ENCODE results near the gene TFF2. TPM values are rescaled to one million over a fixed set of nuclear protein-coding genes. Genes with fewer than 3 reads are reported as not detected.

The TFF2 gene
- total RNA-seq, 6 experiments from 2014 or later: not detected

GRCh38 chr21:42358937-42359336 is 8.1 kb upstream of the TFF2 start:
- Mint-ChIP-seq H3K36me3 (ENCODE audit: low read depth) (no peaks in the 10 kb centered on the region; the same call in 1 of the 2 replicates), H3K27ac (no peak overlapping the region), H3K4me1 (ENCODE audit: low read depth) (no peaks in the 10 kb centered on the region), H3K4me3 (no peak overlapping the region), H3K27me3 (ENCODE audit: insufficient read depth) (no peaks in the 10 kb centered on the region; the same call in 1 of the 2 replicates), H3K9me3 (peaks cover 85% of the 10 kb centered on the region)
- no peak for TF ChIP-seq CTCF (IDR thresholded peaks at IDR 0.05)
- DNase-seq: no peak

- Mint-ChIP-seq H3K27ac (no peak overlapping the region), H3K27me3 (ENCODE audit: insufficient read depth) (no peaks in the 10 kb centered on the region; the same call in 1 of the 2 replicates), H3K4me1 (ENCODE audit: low read depth) (no peaks in the 10 kb centered on the region), H3K36me3 (ENCODE audit: low read depth) (peaks cover 6% of the 10 kb centered on the region; the same call in 1 of the 2 replicates), H3K4me3 (no peak overlapping the region), H3K9me3 (peaks cover 87% of the 10 kb centered on the region)
- no peak for TF ChIP-seq CTCF (IDR thresholded peaks at IDR 0.05)
- DNase-seq: no peak
Observed at GRCh38 chr21:42358261-42358660, 7.5 kb upstream of the TFF2 start.

- Mint-ChIP-seq H3K27ac (no peak overlapping the region), H3K4me1 (ENCODE audit: low read depth) (no peaks in the 10 kb centered on the region), H3K9me3 (peaks cover 93% of the 10 kb centered on the region), H3K27me3 (ENCODE audit: insufficient read depth) (peaks cover 1% of the 10 kb centered on the region), H3K36me3 (ENCODE audit: low read depth) (peaks cover 15% of the 10 kb centered on the region), H3K4me3 (no peak overlapping the region)
- DNase-seq: no peak
- TF ChIP-seq CTCF (IDR thresholded peaks at IDR 0.05): no peak
Observed at GRCh38 chr21:42357307-42357706, 6.5 kb upstream of the TFF2 start.

GRCh38 chr21:42356650-42357049 is 5.9 kb upstream of the TFF2 start:
- no peak for TF ChIP-seq CTCF (IDR thresholded peaks at IDR 0.05)
- DNase-seq: no peak

GRCh38 chr21:42356046-42356445 is 5.3 kb upstream of the TFF2 start:
- no peak overlapping the region for H3K27ac Mint-ChIP-seq
- DNase-seq: no peak
- H3K4me3 Mint-ChIP-seq: no peak overlapping the region
- no peak for TF ChIP-seq CTCF (IDR thresholded peaks at IDR 0.05)
- peaks cover 1% of the 10 kb centered on the region for H3K27me3 Mint-ChIP-seq (ENCODE audit: insufficient read depth)
- H3K4me1 Mint-ChIP-seq (ENCODE audit: low read depth): no peaks in the 10 kb centered on the region
- peaks cover 93% of the 10 kb centered on the region for H3K9me3 Mint-ChIP-seq
- H3K36me3 Mint-ChIP-seq (ENCODE audit: low read depth): peaks cover 17% of the 10 kb centered on the region

More at GRCh38 chr21:42356650-42357049, 5.9 kb upstream of the TFF2 start:
- H3K27me3 Mint-ChIP-seq (ENCODE audit: insufficient read depth): peaks cover 1% of the 10 kb centered on the region
- H3K4me3 Mint-ChIP-seq: no peak overlapping the region
- no peak overlapping the region for H3K27ac Mint-ChIP-seq
- H3K4me1 Mint-ChIP-seq (ENCODE audit: low read depth): no peaks in the 10 kb centered on the region
- H3K36me3 Mint-ChIP-seq (ENCODE audit: low read depth): peaks cover 17% of the 10 kb centered on the region
- peaks cover 92% of the 10 kb centered on the region for H3K9me3 Mint-ChIP-seq

GRCh38 chr21:42353623-42354022 is 2.8 kb upstream of the TFF2 start:
- DNase-seq: no peak
- Mint-ChIP-seq H3K4me3 (no peak overlapping the region), H3K9me3 (peaks cover 74% of the 10 kb centered on the region), H3K4me1 (ENCODE audit: low read depth) (no peaks in the 10 kb centered on the region), H3K36me3 (ENCODE audit: low read depth) (peaks cover 17% of the 10 kb centered on the region), H3K27me3 (ENCODE audit: insufficient read depth) (peaks cover 1% of the 10 kb centered on the region; the same call in 1 of the 2 replicates), H3K27ac (no peak overlapping the region)
- TF ChIP-seq CTCF (IDR thresholded peaks at IDR 0.05): no peak

Measured in HFFc6 (cell line).